Measurements from ENCODE around the gene VAPB.

GRCh38 chr20:58495623-58496428 lies 106.8 kb downstream of the VAPB start:
- TF ChIP-seq POLR2A (IDR thresholded peaks at IDR 0.05) (no peak), CTCF (IDR thresholded peaks at IDR 0.05) (no peak)
